ENCODE measurements around the gene SRRM1. TPM values are rescaled to one million over a fixed set of nuclear protein-coding genes. Genes with fewer than 3 reads are reported as not detected.

The SRRM1 gene
- total and polyA plus RNA-seq, 9 of the 15 experiments (the other 6 are each of a cell fraction or from before 2014, with no cell fraction given), result 54.5 to 268 (median 115) TPM

DNA sequence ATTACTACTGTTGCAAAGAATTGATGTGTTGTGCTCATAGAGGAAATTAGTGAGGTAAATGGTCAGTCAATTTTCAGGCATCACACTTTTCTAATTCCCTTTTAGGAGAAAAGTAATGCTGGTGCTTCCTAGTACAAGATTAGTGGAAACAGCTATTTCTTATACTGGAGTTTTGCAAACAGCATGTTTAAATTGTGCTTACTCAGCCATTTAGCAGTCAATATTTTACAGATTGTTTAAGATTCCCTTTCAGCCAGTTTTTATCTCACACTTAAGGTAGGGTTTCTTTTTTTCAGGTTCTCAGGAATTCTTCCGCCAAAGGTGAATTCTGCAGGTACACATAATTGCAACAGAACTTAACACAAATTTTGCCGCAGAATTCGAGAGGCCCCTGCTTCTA lies 10.9 kb downstream of the SRRM1 start (continued):
- TF ChIP-seq, protein P1, sequence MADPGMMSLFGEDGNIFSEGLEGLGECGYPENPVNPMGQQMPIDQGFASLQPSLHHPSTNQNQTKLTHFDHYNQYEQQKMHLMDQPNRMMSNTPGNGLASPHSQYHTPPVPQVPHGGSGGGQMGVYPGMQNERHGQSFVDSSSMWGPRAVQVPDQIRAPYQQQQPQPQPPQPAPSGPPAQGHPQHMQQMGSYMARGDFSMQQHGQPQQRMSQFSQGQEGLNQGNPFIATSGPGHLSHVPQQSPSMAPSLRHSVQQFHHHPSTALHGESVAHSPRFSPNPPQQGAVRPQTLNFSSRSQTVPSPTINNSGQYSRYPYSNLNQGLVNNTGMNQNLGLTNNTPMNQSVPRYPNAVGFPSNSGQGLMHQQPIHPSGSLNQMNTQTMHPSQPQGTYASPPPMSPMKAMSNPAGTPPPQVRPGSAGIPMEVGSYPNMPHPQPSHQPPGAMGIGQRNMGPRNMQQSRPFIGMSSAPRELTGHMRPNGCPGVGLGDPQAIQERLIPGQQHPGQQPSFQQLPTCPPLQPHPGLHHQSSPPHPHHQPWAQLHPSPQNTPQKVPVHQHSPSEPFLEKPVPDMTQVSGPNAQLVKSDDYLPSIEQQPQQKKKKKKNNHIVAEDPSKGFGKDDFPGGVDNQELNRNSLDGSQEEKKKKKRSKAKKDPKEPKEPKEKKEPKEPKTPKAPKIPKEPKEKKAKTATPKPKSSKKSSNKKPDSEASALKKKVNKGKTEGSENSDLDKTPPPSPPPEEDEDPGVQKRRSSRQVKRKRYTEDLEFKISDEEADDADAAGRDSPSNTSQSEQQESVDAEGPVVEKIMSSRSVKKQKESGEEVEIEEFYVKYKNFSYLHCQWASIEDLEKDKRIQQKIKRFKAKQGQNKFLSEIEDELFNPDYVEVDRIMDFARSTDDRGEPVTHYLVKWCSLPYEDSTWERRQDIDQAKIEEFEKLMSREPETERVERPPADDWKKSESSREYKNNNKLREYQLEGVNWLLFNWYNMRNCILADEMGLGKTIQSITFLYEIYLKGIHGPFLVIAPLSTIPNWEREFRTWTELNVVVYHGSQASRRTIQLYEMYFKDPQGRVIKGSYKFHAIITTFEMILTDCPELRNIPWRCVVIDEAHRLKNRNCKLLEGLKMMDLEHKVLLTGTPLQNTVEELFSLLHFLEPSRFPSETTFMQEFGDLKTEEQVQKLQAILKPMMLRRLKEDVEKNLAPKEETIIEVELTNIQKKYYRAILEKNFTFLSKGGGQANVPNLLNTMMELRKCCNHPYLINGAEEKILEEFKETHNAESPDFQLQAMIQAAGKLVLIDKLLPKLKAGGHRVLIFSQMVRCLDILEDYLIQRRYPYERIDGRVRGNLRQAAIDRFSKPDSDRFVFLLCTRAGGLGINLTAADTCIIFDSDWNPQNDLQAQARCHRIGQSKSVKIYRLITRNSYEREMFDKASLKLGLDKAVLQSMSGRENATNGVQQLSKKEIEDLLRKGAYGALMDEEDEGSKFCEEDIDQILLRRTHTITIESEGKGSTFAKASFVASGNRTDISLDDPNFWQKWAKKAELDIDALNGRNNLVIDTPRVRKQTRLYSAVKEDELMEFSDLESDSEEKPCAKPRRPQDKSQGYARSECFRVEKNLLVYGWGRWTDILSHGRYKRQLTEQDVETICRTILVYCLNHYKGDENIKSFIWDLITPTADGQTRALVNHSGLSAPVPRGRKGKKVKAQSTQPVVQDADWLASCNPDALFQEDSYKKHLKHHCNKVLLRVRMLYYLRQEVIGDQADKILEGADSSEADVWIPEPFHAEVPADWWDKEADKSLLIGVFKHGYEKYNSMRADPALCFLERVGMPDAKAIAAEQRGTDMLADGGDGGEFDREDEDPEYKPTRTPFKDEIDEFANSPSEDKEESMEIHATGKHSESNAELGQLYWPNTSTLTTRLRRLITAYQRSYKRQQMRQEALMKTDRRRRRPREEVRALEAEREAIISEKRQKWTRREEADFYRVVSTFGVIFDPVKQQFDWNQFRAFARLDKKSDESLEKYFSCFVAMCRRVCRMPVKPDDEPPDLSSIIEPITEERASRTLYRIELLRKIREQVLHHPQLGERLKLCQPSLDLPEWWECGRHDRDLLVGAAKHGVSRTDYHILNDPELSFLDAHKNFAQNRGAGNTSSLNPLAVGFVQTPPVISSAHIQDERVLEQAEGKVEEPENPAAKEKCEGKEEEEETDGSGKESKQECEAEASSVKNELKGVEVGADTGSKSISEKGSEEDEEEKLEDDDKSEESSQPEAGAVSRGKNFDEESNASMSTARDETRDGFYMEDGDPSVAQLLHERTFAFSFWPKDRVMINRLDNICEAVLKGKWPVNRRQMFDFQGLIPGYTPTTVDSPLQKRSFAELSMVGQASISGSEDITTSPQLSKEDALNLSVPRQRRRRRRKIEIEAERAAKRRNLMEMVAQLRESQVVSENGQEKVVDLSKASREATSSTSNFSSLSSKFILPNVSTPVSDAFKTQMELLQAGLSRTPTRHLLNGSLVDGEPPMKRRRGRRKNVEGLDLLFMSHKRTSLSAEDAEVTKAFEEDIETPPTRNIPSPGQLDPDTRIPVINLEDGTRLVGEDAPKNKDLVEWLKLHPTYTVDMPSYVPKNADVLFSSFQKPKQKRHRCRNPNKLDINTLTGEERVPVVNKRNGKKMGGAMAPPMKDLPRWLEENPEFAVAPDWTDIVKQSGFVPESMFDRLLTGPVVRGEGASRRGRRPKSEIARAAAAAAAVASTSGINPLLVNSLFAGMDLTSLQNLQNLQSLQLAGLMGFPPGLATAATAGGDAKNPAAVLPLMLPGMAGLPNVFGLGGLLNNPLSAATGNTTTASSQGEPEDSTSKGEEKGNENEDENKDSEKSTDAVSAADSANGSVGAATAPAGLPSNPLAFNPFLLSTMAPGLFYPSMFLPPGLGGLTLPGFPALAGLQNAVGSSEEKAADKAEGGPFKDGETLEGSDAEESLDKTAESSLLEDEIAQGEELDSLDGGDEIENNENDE (IDR thresholded peaks at IDR 0.05; ENCODE audit: low read depth, low read length), result no peak
- TF ChIP-seq ZBTB40 (IDR thresholded peaks at IDR 0.05), result no peak
- no peak for TF ChIP-seq ZBTB40 (CRISPR knock-in tag; IDR thresholded peaks at IDR 0.05)
- 0 out of 2 replicates have a peak, but pooled peaks have one; percentile 23 for TF ChIP-seq RBFOX2 (IDR thresholded peaks at IDR 0.05; ENCODE audit: low read depth, low read length)
- TF ChIP-seq MAFG (tag; conservative IDR thresholded peaks at IDR 0.05), result peak; percentile 91
- TF ChIP-seq, protein P2, sequence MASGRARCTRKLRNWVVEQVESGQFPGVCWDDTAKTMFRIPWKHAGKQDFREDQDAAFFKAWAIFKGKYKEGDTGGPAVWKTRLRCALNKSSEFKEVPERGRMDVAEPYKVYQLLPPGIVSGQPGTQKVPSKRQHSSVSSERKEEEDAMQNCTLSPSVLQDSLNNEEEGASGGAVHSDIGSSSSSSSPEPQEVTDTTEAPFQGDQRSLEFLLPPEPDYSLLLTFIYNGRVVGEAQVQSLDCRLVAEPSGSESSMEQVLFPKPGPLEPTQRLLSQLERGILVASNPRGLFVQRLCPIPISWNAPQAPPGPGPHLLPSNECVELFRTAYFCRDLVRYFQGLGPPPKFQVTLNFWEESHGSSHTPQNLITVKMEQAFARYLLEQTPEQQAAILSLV (tag; IDR thresholded peaks at IDR 0.05), result no peak
- TF ChIP-seq ZEB2 (IDR thresholded peaks at IDR 0.05), result no peak
